Measurements from ENCODE around the gene TGFB1.

GRCh38 chr19:41330481-41330880 lies 23.2 kb downstream of the TGFB1 start:
- TF ChIP-seq CTCF (IDR thresholded peaks at IDR 0.05; ENCODE audit: low read depth, low read length, poor library complexity, severe bottlenecking) (no peak), EZH2phosphoT487 (IDR thresholded peaks at IDR 0.05; ENCODE audit: borderline replicate concordance, low read length) (no peak)

Data from DOHH2 (cell line).